Keratinocyte (primary cell): ENCODE data around the gene ALK. TPM values are rescaled to one million over a fixed set of nuclear protein-coding genes. Genes with fewer than 3 reads are reported as not detected.
A peak's percentile ranks its signal among the peaks of the same experiment; 100 is the strongest.

Source experiments
- DNase-seq: peaks from one replicate; pipeline ENCODE4 v3.0.0-alpha.2; 2011; ENCODE audit warnings: low read depth, missing footprints, low spot score
- FAIRE-seq: peaks from 2 replicates; lab custom pipeline; 2011; peaks lifted over from hg19 to GRCh38; lab: Jason Lieb, UNC
- H2AFZ ChIP-seq: 2 replicates; pipeline ENCODE4 v1.6.0; 2012; ENCODE audit warnings: low read length, control low read depth, inconsistent platforms; ENCODE audit not compliant: control insufficient read depth
- H3K27ac ChIP-seq: 2 replicates; pipeline ENCODE4 v1.5.1; 2011; ENCODE audit warnings: low read length; ENCODE audit not compliant: control insufficient read depth, insufficient read depth
- H3K27me3 ChIP-seq: 3 replicates; pipeline ENCODE4 v1.6.0; 2011; ENCODE audit warnings: low read length; ENCODE audit not compliant: control insufficient read depth, insufficient read depth; ENCODE audit errors: extremely low read depth
- H3K36me3 ChIP-seq, 2 experiments: 2 replicates in 1 of 2; 3 replicates in 1 of 2; pipeline ENCODE4 v1.5.1; 2011; ENCODE audit warnings: low read length in 2 of 2, mild to moderate bottlenecking in 1 of 2; ENCODE audit not compliant: control insufficient read depth in 2 of 2, insufficient read depth in 2 of 2; ENCODE audit errors: extremely low read depth in 1 of 2
- H3K4me1 ChIP-seq: 3 replicates; pipeline ENCODE4 v1.5.1; 2011; ENCODE audit warnings: low read length; ENCODE audit not compliant: control insufficient read depth, insufficient read depth; ENCODE audit errors: extremely low read depth
- H3K4me2 ChIP-seq: 3 replicates; pipeline ENCODE4 v1.6.0; 2011; ENCODE audit warnings: low read depth, low read length; ENCODE audit not compliant: control insufficient read depth, insufficient read depth; ENCODE audit errors: extremely low read depth
- H3K4me3 ChIP-seq, 3 experiments: fragments of 200-600 bp in 1 of 3; sonication (generic) in 1 of 3; 2 replicates in 2 of 3; 3 replicates in 1 of 3; pipeline ENCODE4 v1.5.1; 2011 to 2016; ENCODE audit warnings: low read length in 3 of 3, mild to moderate bottlenecking in 3 of 3, control low read depth in 2 of 3, inconsistent platforms in 1 of 3, low read depth in 1 of 3, mixed read lengths in 1 of 3, mixed run types in 1 of 3, moderate library complexity in 1 of 3; ENCODE audit not compliant: control insufficient read depth in 2 of 3, insufficient read depth in 2 of 3; ENCODE audit errors: extremely low read depth in 1 of 3
- H3K79me2 ChIP-seq: 2 replicates; pipeline ENCODE4 v1.6.0; 2012; ENCODE audit warnings: low read length; ENCODE audit not compliant: control insufficient read depth, insufficient read depth
- H3K9ac ChIP-seq: 3 replicates; pipeline ENCODE4 v1.6.0; 2011; ENCODE audit warnings: low read length; ENCODE audit not compliant: control insufficient read depth, insufficient read depth; ENCODE audit errors: extremely low read depth
- H3K9me1 ChIP-seq: 3 replicates; pipeline ENCODE4 v1.6.0; 2011; ENCODE audit warnings: low read length; ENCODE audit not compliant: control insufficient read depth, insufficient read depth; ENCODE audit errors: extremely low read depth
- H3K9me3 ChIP-seq: 2 replicates; pipeline ENCODE4 v1.5.1; 2012; ENCODE audit warnings: low read depth, low read length; ENCODE audit not compliant: control insufficient read depth
- H4K20me1 ChIP-seq: 3 replicates; pipeline ENCODE4 v1.6.0; 2011; ENCODE audit warnings: low read length; ENCODE audit not compliant: control insufficient read depth, insufficient read depth; ENCODE audit errors: extremely low read depth
- EZH2 ChIP-seq: IDR thresholded peaks from one replicate; pipeline ENCODE4 v1.6.1; 2012; ENCODE audit warnings: inconsistent platforms, mild to moderate bottlenecking, low read length, moderate library complexity
- dilution Hi-C: fragments of 300-500 bp; cut with MboI; formaldehyde crosslinking; loops from one replicate; pipeline ENCODE4 v1.7.0; 2020; ENCODE audit warnings: low sequenced_read_pairs; ENCODE audit not compliant: extremely low pct_ligation_motif_present
- polyA plus RNA-seq, 5 experiments: library from polyadenylated mRNA; depleted of rRNA in 3 of 5; stranded (reverse) in 3 of 5; stranded (forward) in 1 of 5; unstranded in 1 of 5; fragments of >200 nt; gene quantifications; 1 replicate in 1 of 5; 2 replicates in 3 of 5; 3 replicates in 1 of 5; pipeline versions ENCODE4 v1.2.1 to v1.2.3, GENCODE V29; 2011 to 2012; ENCODE audit warnings: missing spikeins in 2 of 5, low read depth in 1 of 5, low replicate concordance in 1 of 5
- TF ChIP-seq, protein P1 (sequence below), 3 experiments: IDR thresholded peaks in 1 of 3; conservative IDR thresholded peaks in 1 of 3; optimal IDR thresholded peaks in 1 of 3; 2 replicates in 2 of 3; 3 replicates in 1 of 3; pipeline versions ENCODE3 to v1.5.1; 2011; ENCODE audit warnings: low read length in 3 of 3, mild to moderate bottlenecking in 3 of 3, moderate library complexity in 2 of 3, control low read depth in 1 of 3, inconsistent platforms in 1 of 3; ENCODE audit not compliant: insufficient read depth in 2 of 3; ENCODE audit errors: extremely low read depth in 1 of 3

Gene ALK
- polyA plus RNA-seq, 1 donor (not counting 4 experiments of a cell fraction or from before 2014, with no cell fraction given) = not detected

DNA sequence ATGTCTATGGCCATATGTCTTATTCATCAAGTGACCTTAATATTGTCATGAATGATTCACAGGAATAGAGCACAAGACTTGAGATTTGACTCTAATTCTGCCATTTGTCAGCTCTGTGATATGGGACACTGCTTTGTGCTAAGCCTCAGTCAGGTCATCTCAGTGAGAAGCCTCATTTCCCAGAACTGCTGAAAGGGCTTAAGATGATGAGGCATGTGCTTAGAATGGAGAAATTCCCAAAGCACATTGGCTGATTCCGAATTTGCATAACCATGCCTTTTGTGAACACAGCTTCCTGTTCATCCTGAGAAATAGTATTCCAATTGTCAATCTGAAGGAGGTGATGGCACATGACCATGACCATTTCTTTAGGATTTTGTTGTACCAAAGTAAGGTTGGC is 218.1 kb downstream of the ALK start:
- dilution Hi-C loops = no loop called here
- Histone ChIP-seq H3K9ac (no peak overlapping the region), H3K27me3 (no peaks in the 10 kb centered on the region), H3K9me1 (no peaks in the 10 kb centered on the region), H3K9me3 (no peaks in the 10 kb centered on the region), H3K27ac (no peak overlapping the region), H3K4me3 (no peak overlapping the region), H3K36me3 (no peaks in the 10 kb centered on the region), H2AFZ (no peak overlapping the region), H3K4me2 (no peak overlapping the region), H3K79me2 (no peaks in the 10 kb centered on the region), H4K20me1 (no peaks in the 10 kb centered on the region), H3K4me1 (peaks cover 27% of the 10 kb centered on the region)
- TF ChIP-seq, protein P1, sequence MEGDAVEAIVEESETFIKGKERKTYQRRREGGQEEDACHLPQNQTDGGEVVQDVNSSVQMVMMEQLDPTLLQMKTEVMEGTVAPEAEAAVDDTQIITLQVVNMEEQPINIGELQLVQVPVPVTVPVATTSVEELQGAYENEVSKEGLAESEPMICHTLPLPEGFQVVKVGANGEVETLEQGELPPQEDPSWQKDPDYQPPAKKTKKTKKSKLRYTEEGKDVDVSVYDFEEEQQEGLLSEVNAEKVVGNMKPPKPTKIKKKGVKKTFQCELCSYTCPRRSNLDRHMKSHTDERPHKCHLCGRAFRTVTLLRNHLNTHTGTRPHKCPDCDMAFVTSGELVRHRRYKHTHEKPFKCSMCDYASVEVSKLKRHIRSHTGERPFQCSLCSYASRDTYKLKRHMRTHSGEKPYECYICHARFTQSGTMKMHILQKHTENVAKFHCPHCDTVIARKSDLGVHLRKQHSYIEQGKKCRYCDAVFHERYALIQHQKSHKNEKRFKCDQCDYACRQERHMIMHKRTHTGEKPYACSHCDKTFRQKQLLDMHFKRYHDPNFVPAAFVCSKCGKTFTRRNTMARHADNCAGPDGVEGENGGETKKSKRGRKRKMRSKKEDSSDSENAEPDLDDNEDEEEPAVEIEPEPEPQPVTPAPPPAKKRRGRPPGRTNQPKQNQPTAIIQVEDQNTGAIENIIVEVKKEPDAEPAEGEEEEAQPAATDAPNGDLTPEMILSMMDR (optimal IDR thresholded peaks at IDR 0.05 in 1 of 3, IDR thresholded peaks at IDR 0.05 in 1 of 3, conservative IDR thresholded peaks at IDR 0.05 in 1 of 3; ENCODE audit: extremely low read depth in 1 of 3, insufficient read depth in 2 of 3, low read length in 3 of 3) = no peak
- no peak for TF ChIP-seq EZH2
- DNase-seq (no peak), FAIRE-seq (peak; percentile 81)

DNA sequence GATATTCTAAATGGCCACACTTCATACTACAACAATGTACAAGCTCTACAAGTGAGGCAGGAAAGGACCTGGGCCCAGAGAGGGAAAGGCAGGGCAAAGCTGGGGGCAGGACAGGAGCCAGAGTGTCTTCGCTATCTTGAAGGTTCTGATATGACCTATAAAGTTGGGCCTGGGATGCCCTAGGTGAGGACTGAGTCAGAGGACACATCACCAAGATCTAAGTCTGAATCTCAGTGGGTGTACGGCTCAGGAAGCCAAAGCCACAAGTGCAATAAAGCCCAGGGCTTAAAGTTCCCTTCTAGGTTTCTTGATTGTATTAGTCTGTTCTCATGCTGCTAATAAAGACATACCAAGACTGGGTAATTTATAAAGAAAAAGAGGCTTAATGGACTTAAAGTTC is 219.1 kb downstream of the ALK start:
- dilution Hi-C loops = no loop called here

More for the DNA sequence above, 219.1 kb downstream of the ALK start:
- DNase-seq = no peak
- H3K9me1 ChIP-seq = no peaks in the 10 kb centered on the region
- no peaks in the 10 kb centered on the region for H3K9me3 ChIP-seq
- H3K4me2 ChIP-seq = no peak overlapping the region
- no peaks in the 10 kb centered on the region for H4K20me1 ChIP-seq
- H3K9ac ChIP-seq = no peak overlapping the region
- no peak overlapping the region for H2AFZ ChIP-seq
- H3K27me3 ChIP-seq = no peaks in the 10 kb centered on the region
- TF ChIP-seq EZH2 = no peak
- TF ChIP-seq, protein P1 (optimal IDR thresholded peaks at IDR 0.05 in 1 of 3, IDR thresholded peaks at IDR 0.05 in 1 of 3, conservative IDR thresholded peaks at IDR 0.05 in 1 of 3; ENCODE audit: extremely low read depth in 1 of 3, insufficient read depth in 2 of 3, low read length in 3 of 3) = no peak
- no peaks in the 10 kb centered on the region for H3K36me3 ChIP-seq
- no peaks in the 10 kb centered on the region for H3K79me2 ChIP-seq
- H3K4me1 ChIP-seq = peaks cover 33% of the 10 kb centered on the region
- FAIRE-seq = peak; percentile 46
- no peak overlapping the region for H3K4me3 ChIP-seq
- no peak overlapping the region for H3K27ac ChIP-seq
